Measurements from ENCODE around the gene TIMP4.

The TIMP4 gene

DNA sequence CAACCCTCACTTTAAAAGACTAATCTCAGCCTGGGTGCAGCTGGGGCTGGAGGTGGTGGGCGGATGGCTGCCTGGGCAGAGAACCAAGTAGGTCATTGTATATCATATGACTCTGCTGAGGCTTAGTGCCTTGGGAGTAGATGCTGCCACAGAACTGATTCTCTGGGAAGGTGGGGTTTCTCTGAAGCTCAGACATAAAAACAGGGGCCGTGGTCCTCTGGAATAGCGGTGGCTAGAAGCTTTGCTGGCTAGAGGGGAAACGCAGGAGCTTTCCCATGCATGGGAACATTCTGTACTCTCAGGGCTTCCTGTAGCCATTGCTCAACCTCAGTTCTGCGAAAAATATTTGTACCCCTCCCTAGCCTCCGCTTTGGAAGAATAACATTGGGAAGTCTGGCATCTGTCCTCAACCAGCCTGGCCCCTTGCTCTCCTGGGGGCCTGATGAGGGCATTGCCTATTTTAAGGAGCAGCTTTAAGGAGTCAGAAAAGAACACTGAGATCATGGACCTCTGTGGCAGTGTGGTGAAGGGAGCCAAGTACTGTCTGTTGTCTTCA is 14.7 kb downstream of the TIMP4 start:
- DNase-seq, result no peak

DNA sequence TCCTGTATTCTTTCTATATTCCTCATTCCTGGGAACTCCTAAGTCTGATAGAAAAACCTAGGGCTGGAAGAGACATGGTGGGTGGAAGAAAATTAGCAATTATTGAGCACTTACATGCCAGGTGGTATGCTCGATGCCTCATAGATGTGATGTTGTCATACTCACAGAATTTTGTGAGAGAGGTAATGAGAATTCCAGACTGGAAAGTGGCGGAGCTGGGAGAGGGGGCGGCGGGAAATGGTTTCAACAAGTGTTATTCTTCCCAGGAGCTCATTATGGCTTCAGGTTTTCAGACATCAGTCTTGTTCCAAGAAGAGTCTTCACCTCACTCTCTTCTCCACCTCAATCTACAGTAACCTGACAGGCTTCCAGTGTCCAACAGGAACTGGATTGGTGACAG is 16.2 kb downstream of the TIMP4 start:
- DNase-seq, result no peak

DNA sequence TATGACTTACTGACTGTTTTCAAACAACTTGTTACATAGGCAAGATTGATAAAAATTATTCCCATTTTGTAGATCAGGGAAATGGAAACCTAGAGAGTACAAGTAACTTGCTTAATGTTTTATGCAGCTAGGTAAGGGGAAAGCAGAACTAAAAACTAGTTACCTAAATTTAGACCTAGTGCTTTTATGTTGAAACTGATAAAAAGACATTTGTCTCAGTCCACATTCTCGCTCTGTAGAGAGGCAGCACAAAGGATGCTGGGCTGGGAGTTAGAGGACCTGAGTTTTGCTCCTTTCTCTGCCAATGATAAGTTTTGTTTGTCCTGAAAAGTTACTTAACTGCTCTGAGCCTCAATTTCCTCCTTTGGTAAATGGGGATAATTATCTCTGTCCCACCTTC is 17.4 kb downstream of the TIMP4 start:
- no peak for DNase-seq

DNA sequence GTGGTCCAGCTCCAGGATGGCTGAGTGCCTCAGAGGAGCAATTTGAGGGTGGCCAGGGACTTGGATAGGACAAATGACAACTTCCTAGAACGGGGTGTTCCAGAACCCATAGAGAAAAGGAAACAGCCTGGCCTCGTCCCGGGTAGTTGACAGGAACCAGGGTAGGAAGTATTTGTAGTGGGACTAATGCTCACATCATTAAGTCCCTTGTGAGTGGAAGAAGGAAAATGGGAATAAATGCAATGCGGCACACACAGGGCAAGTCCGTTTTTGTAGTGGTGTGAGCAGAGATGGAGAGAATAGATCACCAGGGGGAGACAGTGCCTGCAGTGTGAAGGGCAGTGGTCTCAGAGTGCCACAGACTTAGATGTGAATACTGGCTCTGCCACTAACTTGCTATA is 19.6 kb downstream of the TIMP4 start:
- DNase-seq, result no peak

DNA sequence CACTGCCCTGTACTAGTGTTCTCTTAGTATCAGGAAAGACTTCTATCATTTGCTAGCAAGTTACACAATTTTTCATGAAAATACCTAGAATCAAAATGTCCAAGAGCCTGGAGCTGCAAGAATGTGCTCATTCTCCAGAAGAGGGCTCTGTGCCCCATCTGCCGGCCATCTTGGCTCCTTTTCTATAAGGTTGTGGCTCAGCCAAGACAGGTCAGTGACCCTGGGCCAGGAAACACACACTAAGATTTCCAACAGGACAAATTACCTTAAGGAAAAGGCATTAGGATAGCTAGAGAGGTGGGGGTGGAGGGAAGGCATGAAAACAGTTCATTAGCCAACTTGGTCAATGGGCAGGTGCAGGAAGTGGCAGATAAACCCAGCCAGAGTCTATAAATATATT is 20.7 kb downstream of the TIMP4 start:
- DNase-seq, result no peak

DNA sequence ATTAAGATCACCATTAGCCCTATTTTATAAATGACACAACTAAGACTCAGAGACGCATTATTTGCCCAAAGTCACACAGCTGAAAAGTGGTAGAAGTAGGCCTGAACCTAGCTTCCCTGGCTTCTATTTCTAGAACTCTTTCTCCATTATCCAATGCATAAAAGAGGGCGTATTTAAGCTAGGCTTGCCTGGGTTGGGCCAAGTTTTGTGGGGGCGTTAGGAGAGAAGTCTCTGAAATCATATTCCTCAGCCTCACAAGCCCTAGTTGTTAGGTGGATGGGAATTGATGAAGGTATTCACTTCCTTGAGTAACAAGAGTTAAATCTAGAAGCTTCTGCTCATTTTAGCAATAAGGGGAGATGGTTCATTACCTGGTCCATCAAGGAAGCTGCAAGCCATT is 22.3 kb downstream of the TIMP4 start:
- no peak for DNase-seq

DNA sequence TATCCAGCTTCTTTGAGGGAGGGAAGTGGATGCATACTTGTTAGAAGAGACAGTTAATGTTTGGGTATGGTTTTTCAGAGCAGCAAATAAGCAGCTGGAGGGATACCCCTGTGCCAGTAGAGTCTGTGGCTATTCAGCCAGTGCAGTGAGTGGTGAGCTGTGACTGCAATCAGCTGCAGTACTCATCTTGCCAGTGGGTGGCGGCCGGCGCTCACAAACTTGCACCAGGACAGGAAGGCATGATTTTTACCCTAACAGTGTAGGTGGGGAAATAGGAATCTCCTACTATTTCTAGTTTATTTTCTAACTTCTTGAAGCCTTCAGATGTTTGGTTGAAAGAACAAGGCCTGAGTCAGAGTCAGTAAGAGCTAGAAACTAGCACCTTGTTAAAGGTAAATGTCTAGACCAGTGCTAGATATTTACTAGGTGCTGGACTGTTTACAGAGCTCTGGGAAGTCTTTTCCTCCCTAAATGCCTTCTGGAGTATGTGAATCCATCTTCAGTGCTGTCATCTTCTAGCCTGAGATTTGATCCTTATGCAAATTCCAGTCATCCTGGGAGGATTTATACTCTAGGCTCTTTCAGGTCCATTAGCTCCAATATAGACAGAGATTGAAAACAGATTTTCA is 23.6 kb downstream of the TIMP4 start:
- DNase-seq, result no peak

DNA sequence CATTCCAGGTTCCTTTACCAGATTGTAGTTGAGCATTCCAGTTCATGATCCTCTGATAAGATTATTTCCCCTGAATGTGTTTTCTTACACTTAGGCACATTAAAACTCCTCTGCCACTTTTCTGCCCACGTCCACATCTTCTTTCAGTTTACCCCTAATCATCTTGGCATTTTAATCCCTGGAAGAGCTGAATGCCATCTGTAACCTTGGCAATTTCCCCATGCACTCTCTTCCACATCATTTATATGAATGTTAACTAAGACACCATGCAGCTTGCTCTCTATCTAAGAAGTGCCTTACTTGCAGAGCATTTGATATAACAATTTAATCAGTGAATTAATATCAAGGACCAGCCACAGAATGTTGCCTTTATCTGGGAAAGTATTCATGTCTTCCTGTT is 25.8 kb downstream of the TIMP4 start:
- DNase-seq, result no peak

DNA sequence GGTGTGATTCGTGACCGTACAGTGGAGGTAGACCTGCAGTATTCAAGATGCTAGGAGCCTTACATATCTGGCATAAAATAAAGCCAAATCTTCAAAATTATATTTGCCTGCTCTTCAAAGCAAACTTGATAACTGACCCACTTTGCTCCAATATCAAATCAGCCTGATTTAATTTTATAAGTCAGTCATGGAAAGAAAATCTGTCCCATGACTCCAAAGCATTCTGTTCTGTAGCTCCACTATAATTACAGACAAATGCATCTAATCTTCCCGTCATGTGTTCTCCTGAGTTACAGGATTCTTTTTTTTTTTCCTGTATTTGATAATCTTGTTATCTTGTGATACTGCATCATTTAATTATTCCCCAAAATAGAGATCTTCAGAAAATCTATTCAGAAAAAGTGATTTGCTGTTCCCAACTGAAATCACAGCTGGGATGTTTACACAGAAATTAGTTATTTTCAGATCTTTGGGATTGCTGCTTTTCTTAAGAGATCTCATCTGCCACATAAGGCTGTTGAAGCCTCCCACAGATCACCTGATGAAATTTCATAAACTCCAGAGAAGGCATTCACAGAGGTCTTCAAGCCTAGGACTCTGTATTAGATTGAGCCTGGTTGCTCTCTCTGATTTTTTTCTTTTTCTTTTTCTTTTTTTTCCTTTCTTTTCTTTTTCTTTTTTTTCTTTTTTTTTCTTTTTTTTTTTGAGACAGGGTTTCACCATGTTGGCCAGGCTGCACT is 27.2 kb downstream of the TIMP4 start:
- no peak for DNase-seq

DNA sequence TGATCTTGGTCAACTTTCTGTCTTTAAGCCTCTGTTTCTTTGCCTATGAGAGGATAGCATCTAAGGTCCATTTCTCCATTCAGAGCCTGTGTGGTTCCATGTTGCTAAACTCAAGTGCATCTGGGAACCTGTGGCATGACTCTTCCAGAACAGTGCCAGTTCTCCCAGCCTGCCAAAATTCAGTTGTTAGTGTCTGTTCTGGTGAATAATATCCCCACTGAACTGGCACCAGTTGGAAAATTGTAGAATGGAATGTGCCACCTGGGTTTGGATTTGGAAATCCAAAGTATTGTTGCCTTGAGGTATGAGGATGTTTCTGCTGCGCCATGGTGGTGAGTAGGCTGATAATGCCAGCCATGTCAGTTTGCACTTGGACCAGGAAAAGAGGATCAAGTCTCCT is 31.3 kb downstream of the TIMP4 start:
- DNase-seq, result no peak

DNA sequence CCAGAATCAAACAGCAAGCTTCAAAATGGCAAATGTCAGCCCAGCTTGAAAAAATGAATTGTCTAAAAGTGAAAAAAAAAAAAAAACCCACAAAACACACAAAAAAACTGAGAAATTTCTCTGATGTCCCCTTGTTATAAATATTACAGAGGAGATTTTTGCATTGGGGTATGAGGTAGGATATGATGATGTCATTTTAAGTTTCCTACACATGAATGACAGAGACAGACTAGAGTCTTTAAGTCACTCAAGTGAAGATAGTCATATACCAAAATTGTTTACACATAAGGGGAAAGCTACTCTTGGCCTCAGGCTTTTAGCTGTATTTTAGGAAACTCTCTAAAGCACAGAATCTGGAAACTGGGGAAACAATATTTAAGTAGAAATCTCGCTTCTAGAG is 32.9 kb downstream of the TIMP4 start:
- no peak for DNase-seq

DNA sequence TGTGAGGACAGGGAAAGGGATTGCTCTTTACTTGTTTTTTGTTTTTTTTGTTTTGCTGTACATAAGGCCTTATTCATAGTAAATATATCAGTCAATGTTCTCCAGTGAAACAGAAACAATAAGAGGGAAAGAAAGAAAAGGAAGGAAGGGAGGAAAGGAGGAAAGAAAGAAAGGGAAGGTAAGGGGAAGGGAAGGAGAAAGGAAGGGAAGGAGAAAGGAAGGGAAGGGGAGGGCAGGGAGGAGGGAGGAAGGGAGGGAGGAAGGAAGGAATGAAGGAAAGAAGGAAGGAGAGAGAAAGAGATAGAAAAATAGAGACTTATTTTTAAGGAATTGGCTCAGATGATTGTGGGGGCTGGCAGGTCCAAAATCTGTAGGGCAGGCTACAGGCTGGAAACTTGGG is 37.2 kb downstream of the TIMP4 start:
- no peak for DNase-seq

DNA sequence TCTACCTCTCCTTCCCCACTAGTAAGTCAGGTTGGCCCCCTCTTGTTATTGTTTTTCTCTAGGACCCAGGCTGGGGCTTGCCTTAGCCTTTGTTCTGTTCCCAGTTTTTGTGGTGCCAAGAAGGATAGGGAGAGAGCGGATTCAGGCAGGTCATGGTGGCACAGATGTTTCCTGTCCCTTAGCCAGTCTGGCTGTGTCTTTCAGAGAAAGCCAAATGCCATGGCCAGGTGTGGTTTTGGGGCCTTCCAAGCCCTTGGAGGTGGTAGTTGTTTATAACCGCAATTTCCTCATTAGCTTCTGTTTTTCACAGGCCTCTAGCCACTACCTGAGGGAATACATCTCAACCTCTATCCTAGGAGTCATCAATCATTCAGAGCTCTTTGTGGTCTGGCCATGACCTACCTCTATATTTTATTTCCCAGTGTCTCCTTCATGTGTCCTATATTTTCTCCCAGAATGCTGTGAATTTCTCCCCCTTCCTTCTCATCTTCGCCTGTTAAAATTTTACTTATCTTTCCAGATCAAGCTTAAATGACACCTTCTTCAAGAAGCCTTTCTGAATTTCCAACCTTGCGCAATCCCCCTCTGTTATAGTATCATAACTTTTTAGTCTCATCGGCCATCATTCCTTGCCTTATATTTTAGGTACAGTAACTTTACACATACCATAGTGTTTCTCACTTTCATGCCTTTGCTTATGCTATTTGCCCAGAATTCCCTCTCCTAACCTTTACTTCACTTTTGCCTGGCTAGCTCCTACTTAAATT is 38.2 kb downstream of the TIMP4 start:
- DNase-seq, result no peak

DNA sequence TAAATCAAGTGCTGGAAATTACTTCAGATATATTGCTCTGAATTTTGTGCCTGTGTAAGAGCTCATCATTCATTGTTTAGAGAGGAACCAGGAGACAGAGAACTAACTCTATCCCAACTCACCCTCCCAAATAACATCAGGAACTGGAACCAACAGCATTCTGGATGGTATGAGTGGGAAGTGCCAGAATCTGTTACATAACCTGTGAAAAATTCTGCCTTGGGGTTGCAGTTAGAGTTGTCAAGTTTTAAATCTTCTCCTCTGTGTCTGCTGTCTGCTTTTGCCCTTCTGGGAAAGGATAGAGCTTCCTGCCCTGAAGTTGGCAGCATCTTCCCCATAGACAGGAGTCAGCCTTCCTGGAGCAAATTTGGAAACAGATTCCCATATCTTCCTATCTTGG is 41.2 kb downstream of the TIMP4 start:
- DNase-seq, result no peak

DNA sequence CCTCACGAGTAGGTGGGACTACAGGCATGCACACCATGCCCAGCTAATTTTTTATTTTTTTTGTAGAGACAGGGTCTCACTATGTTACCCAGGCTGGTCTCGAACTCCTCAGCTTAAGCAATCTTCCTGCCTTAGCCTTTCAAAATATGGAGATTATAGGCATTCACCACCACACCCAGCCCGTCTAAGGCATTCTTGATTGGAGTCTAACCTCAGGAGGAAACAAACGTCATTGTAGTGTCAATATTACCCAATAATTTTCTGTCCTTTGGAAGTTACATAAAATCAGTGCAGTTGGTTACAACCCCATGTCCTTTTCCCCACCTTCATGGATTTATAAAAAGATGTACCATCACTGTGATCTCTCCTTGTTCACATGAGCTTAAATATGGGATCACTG is 41.8 kb downstream of the TIMP4 start:
- no peak for DNase-seq

DNA sequence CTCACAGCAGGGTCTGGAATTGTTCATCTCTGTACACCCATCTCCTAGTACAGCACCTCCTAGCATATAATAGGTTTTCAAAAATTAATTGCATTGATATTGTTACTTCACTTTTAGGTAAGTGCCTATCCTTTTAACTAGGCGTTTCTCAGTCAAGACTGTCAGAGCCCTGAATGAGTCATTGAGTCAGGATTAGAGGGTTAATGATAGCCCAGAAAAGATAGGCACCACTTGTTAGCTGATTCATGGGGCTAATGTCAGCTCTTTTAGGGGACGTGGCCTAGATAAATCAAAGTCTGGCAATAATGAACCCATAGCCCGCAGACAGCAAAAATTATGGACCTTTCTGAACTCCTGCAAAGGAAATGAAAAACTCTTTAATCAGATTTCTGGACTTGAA is 42.9 kb downstream of the TIMP4 start:
- no peak for DNase-seq

DNA sequence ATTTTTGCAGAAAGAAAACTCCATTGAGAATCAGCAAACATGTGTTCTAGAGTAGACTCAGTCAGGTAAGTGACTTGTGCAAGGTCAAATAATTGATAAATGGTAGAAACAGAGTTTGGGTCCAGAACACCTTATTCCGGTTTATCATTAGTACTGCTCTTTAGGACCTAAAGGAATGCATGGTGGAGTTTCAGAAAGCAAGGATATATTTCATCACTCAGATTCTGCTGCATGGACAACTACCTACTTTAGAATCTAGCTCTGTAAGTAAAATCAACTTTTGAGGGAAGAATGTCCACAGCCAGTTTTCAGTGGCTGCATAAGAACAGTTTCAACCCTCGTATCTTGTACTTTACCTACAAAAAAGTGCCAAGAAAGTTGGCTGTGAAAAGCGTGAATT is 43.6 kb downstream of the TIMP4 start:
- DNase-seq, result no peak

DNA sequence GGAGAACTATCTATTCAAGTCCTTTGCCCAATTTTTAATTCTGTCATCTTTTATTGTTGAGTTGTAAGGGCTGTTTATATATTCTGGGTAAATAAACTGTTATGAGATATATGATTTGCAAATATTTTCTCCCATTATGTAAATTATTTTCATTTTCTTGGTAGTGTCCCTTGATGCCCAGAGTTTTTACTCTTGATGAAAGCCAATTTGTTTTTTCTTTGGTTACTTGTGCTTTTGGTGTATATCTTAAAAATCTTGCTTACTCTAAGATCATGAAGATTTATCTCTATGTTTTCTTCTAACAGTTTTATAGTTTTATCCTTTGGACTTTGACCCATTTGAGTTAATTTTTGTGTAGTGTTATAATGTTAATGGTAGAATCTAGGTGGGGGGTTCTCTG is 44.5 kb downstream of the TIMP4 start:
- no peak for DNase-seq

DNA sequence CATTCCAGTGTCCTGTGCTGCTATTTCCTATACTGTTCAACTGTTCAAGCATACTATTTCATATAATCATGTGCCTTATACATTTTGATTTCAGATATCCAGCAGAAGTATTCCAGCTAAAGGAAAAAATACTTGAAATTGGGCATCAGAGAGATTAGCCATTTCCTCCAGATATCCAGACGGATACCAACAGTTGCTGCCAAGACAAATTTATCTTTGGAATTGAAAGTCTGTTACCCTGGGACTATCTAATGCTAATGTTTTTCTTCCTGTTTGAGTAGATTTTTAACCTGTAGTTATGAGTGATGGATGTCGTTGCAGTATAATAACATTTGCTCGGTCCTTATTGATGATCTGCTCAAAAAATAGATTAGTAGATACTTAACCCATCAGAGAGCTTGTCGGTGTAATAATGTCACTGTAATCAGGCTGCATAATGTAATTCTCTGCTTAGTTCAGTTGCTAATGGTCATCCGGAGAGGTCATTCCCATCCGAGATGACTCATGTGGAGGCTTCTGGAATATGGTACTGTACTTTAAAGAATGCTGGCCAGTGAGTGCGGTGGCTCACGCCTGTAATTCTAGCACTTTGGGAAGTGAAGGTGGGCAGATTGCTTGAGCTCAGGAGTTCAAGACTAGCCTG is 51.5 kb downstream of the TIMP4 start:
- DNase-seq, result no peak

Data from NCI-H2171 (cell line).